AG04450 (cell line): ENCODE data around the gene CD1D. TPM values are rescaled to one million over a fixed set of nuclear protein-coding genes. Genes with fewer than 3 reads are reported as not detected.

Experiments used
- CTCF ChIA-PET: fragments of 300-600, 350-600 bp; formaldehyde crosslinking; extraction: SDS; loops from one replicate; lab custom pipeline; 2022; ENCODE audit warnings: antibody characterized with exemption, inconsistent platforms; lab: Charles Lee
- POLR2A ChIA-PET: fragments of 350-600 bp; formaldehyde crosslinking; extraction: SDS; loops from one replicate; lab custom pipeline; 2021; ENCODE audit warnings: antibody characterized with exemption, inconsistent platforms; lab: Yijun Ruan, JAX
- DNase-seq: peaks from one replicate; pipeline ENCODE4 v3.0.0-alpha.2; 2011; ENCODE audit warnings: low read depth, low spot score
- H3K27ac ChIP-seq: one replicate; pipeline ENCODE4 v1.5.1; 2012; ENCODE audit warnings: low read depth, low read length, control low read depth
- H3K27me3 ChIP-seq: one replicate; pipeline ENCODE4 v1.6.0; 2012; ENCODE audit warnings: low read length; ENCODE audit not compliant: control insufficient read depth, insufficient read depth
- H3K4me3 ChIP-seq: 2 replicates; pipeline ENCODE4 v1.5.1; 2011; ENCODE audit warnings: mild to moderate bottlenecking, low read depth, low read length, control low read depth
- H3K9me3 ChIP-seq: 2 replicates; pipeline ENCODE4 v1.5.1; 2012; ENCODE audit warnings: low read length; ENCODE audit not compliant: control insufficient read depth, insufficient read depth
- polyA minus RNA-seq: library from RNA; depleted of rRNA, polyadenylated mRNA; stranded (reverse); fragments of >200 nt; gene quantifications from 2 replicates; pipeline ENCODE4 v1.2.3, GENCODE V29; 2011; rRNA and poly(A)+ RNA removed
- polyA plus RNA-seq: library from polyadenylated mRNA; depleted of rRNA; stranded (reverse); fragments of >200 nt; gene quantifications from 2 replicates; pipeline ENCODE4 v1.2.3, GENCODE V29; 2011; rRNA removed
- TF ChIP-seq, protein P1 (sequence below): IDR thresholded peaks from 2 replicates; pipeline ENCODE4 v1.5.1; 2011; ENCODE audit warnings: low read depth, low read length, control low read depth, inconsistent platforms

CD1D gene
- polyA plus RNA-seq (not detected in 2 replicates), polyA minus RNA-seq (0.18 TPM in 1 of 2 replicates, not detected in the other)

DNA sequence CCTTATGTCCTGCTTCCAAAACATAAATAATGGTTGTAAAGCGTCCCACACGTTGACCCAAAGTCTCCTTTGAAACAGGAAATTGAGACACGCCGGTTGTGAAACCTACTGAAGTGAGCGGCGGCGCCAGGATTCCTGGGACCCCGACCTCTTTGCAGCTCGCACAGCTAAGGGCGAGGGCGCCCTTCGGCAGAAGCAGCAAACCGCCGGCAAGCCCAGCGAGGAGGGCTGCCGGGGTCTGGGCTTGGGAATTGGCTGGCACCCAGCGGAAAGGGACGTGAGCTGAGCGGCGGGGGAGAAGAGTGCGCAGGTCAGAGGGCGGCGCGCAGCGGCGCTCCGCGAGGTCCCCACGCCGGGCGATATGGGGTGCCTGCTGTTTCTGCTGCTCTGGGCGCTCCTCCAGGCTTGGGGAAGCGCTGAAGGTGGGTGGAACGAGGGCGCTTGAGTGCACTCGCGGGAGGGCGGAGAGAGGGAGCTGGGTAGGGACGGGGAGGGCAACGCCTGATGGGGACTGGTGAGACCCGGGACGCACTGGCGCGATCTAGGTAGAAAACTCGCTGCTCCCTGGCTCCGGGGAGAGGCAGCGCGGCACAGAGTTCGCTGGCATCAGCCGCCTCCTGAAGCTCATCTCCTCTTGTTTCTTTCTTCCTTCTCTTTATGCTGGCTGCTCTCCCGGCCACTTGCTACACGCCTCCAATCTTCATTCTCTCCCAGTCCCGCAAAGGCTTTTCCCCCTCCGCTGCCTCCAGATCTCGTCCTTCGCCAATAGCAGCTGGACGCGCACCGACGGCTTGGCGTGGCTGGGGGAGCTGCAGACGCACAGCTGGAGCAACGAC, at the start of gene CD1D:
TSS of gene CD1D (plus strand) at position 155 of the 836 bp plus-strand sequence. CDS start at position 362, 207 bp downstream.
- no peak within 1 kb of the TSS for H3K27ac ChIP-seq
- CTCF ChIA-PET = no interaction called here
- H3K9me3 ChIP-seq = no peaks in the 10 kb centered on the region; the same call in 1 of the 2 replicates
- peak within 1 kb of the TSS; percentile 22; the same call in 1 of the 2 replicates for H3K4me3 ChIP-seq
- H3K27me3 ChIP-seq = peaks cover 44% of the 10 kb centered on the region
- POLR2A ChIA-PET = no interaction called here
- TF ChIP-seq, protein P1, sequence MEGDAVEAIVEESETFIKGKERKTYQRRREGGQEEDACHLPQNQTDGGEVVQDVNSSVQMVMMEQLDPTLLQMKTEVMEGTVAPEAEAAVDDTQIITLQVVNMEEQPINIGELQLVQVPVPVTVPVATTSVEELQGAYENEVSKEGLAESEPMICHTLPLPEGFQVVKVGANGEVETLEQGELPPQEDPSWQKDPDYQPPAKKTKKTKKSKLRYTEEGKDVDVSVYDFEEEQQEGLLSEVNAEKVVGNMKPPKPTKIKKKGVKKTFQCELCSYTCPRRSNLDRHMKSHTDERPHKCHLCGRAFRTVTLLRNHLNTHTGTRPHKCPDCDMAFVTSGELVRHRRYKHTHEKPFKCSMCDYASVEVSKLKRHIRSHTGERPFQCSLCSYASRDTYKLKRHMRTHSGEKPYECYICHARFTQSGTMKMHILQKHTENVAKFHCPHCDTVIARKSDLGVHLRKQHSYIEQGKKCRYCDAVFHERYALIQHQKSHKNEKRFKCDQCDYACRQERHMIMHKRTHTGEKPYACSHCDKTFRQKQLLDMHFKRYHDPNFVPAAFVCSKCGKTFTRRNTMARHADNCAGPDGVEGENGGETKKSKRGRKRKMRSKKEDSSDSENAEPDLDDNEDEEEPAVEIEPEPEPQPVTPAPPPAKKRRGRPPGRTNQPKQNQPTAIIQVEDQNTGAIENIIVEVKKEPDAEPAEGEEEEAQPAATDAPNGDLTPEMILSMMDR = no peak
- DNase-seq = no peak

DNA sequence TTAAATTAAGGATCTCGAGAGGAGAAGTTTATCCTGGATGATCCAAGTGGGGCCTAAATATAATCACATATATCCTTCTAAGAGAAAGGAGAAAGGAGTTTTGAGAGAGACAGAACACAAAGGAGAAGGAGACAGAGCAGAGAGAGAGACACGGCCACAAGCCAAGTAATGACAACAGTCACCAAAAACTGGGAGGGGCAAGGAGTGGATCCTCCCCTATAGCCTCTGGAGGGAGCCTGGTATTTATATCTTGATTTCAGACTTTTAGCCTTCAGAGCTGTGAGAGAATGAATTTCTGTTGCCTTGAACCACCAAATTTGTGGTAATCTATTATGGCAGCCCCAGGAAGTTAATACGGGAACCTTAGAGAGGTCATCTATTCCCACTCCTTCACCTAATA, 49.5 kb upstream of the CD1D start:
- Histone ChIP-seq H3K27ac (no peak overlapping the region), H3K27me3 (peaks cover 19% of the 10 kb centered on the region), H3K9me3 (no peaks in the 10 kb centered on the region), H3K4me3 (no peak overlapping the region)
- TF ChIP-seq, protein P1 = no peak
- ChIA-PET CTCF (interaction anchor here (1.0 to 23.1 kb wide), 2 partner anchors 72 to 166 kb away, joined by 3 to 1031 read pairs; no protein-coding TSS in a partner anchor), POLR2A (no interaction called here)
- DNase-seq = no peak

DNA sequence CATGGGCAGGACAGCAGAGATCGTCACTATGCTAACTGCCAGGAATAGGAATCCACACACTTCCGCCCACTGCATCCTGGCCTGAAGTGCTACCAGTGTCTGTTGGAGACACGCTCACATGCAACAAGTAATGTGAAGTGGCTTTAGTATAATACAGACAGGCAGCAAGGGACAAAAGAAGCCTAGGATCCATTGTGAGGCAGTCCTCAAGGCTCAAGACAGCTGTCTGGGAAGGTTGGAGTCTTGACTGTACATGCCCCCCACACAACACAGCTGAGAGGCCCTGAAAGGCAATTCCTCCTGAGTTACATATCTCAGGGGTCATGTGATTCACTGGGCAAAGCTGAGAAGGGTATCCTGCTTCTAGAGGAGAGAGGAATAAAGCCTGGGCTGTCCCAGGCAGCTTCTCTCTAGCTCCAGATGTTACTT, 39.9 kb upstream of the CD1D start:
- Histone ChIP-seq H3K4me3 (no peak overlapping the region), H3K9me3 (no peaks in the 10 kb centered on the region), H3K27me3 (peaks cover 6% of the 10 kb centered on the region), H3K27ac (no peak overlapping the region)
- no peak for DNase-seq
- TF ChIP-seq, protein P1 = no peak
- POLR2A ChIA-PET = no interaction called here
- CTCF ChIA-PET = interaction anchor here (0.6 to 0.8 kb wide), 2 partner anchors 16 to 24 kb away, joined by 3 read pairs; no protein-coding TSS in a partner anchor

DNA sequence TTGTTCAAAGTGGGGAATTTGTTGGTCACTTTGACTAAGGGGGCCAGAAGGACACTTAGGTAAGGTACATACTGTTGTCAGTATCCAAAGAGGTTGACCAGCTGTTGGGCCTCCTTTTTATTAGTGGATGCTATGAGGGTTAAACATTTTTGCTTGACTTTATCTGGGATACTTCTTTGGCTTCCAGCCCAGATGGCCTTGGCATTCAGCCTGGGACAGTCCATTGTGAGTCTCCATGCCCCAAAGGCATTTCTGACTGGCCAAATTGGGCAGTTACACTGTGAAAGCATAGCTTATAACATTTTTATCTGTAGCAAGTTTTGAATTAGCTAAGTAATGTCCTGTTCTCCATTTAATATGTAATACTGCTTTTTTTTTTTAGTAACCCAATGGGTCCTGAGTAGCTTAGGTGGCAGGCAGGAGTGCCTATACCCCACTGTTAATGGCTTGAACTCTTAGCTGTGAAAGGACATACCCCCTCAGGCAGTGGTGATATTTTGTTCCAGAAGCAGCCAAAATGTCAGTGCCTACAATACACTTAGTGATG, 35.4 kb upstream of the CD1D start:
- Histone ChIP-seq H3K27me3 (peaks cover 2% of the 10 kb centered on the region), H3K27ac (no peak overlapping the region), H3K9me3 (no peaks in the 10 kb centered on the region), H3K4me3 (no peak overlapping the region)
- TF ChIP-seq, protein P1 = no peak
- POLR2A ChIA-PET = no interaction called here
- CTCF ChIA-PET = interaction anchor here (0.6 to 1.4 kb wide), 5 partner anchors 21 to 182 kb away, joined by 3 to 6 read pairs (median 3); no protein-coding TSS in a partner anchor
- DNase-seq = no peak
